Epithelial cell of proximal tubule (primary cell): Measurements from ENCODE around the gene AMBRA1. TPM values are rescaled to one million over a fixed set of nuclear protein-coding genes. Genes with fewer than 3 reads are reported as not detected.

Source experiments
- DNase-seq: peaks from one replicate; pipeline ENCODE4 v3.0.0-alpha.2; 2011; ENCODE audit warnings: low read depth
- H3K4me3 ChIP-seq: 2 replicates; pipeline ENCODE4 v1.5.1; 2011; ENCODE audit warnings: low read depth, mild to moderate bottlenecking, low read length
- CTCF ChIP-seq: conservative IDR thresholded peaks from 2 replicates; pipeline ENCODE4 v1.5.1; 2012; ENCODE audit warnings: low read depth, mild to moderate bottlenecking, low read length
- total RNA-seq: library from RNA; depleted of rRNA; stranded (reverse); fragments of >200 nt; gene quantifications from 2 replicates; pipeline ENCODE4 v1.2.3, GENCODE V29; 2015

The AMBRA1 gene
- total RNA-seq, 1 donor from 2014 or later, result 21.0 TPM

DNA sequence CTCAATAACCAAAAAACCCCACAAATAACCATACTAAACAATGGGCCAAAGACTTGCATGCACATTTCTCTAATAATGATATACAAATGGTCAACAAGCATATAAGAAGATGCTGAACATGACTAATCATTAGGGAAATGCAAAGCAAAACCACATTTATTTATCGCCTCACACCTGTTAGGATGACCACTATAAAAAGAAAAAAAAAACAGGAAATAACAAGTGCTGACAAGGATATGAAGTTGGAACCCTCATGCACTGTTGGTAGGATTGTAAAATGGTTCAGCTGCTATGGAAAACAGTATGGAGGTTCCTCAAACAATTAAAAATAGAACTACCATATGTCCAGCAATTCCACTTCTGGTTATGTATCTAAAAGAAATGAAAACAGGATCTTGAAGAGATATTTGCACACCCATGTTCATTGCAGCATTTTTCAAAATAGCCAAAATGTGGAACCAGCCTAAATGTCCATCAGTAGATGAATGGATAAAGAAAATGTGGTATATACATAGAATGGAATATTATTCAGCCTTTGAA lies 66.2 kb downstream of the AMBRA1 start:
- DNase-seq, result no peak
- TF ChIP-seq CTCF, result no peak
- no peak overlapping the region for H3K4me3 ChIP-seq

GRCh38 chr11:46526216-46527215 lies 67.3 kb downstream of the AMBRA1 start:
- no peak for TF ChIP-seq CTCF
- no peak for DNase-seq
- no peak overlapping the region for H3K4me3 ChIP-seq

DNA sequence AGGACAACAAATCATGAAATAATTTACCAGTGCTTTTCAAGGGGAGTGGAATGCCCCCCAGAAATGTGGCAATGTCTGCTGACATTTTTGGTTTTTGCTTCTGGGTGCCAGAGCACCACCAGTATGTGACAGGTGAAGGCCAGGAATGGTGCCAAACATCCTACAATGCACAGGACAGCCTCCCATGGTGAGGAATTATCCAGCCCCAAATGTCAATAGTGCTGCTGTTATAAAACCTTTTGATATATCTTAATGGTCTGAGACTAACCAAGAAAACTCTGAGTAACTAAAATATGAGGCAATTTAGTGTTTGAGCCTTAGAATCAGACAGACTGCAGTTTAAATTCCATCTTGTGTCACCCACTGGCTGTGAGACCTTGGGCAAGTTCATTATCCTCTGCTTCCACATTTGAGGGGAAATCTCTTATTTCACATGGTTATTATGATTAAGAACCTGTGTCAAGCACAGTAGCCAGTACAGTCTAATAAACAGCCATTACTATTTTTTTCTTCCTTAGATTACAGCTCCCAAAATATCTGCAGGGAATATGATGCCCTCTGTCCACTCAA lies 69.5 kb downstream of the AMBRA1 start:
- TF ChIP-seq CTCF, result no peak
- DNase-seq, result no peak

GRCh38 chr11:46523290-46523689 lies 70.5 kb downstream of the AMBRA1 start:
- H3K4me3 ChIP-seq, result no peak overlapping the region
- no peak for TF ChIP-seq CTCF
- DNase-seq, result no peak

More for the DNA sequence above, 69.5 kb downstream of the AMBRA1 start:
- no peak overlapping the region for H3K4me3 ChIP-seq

DNA sequence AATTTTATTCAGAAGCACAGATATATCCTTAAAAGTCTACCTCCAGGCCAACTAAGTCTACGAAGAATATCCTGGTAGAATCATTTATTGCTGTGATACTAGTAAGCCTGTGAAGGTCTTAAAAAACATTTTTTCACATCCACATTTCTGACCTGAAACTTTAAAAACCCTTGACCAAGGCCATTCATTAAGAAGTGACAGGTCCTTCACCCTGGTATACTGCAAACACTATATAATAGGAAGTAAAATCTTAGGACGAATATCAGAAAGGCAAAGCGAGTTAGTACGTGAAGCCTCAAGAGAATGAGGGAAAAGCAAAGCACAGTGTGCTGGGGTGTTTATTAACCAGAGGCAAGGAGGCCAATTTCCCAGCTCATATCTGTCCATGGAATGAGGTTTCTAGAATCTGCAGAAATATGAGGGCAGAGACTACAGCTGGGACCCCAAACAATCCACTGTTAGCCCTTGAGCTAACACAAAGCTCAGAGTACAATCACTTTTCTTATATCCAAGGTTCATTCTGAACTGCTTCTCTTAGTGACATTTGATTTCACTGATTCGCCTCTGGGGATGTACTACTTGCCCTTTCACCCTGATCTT lies 71.0 kb downstream of the AMBRA1 start:
- DNase-seq, result no peak
- H3K4me3 ChIP-seq, result no peak overlapping the region
- no peak for TF ChIP-seq CTCF

DNA sequence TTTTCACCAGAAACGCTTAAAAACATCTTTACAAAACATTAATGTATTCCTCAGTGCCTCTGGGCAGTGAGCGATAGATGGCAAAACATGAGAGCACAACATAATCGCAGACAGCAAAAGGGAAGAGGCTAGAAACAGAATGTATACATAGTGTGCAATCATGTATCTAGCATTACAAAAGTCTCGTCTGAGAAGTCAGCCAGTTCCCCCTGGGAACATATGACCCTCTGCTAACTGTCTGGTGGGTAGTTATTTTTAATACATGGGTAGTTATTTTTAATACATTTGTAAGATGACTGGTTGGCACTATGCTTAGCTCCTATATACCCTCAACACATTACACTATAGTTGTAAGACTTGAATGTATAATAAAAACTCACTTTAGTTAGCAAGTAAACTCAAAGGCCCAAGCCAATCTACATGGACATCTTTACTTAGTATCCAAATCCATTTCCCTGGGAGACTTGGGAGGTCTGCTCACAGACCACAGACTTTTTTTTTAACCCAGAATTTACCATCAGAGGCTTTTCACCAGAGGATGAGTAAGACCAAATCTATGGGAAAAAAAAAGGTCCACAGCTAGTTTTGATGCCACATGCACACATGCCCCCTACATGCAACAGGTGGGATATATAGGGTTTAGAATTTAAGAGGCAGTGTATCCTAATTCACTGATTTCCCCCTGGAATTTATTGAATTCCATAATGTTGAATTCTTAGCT lies 71.7 kb downstream of the AMBRA1 start:
- peak; percentile 37 for TF ChIP-seq CTCF
- DNase-seq, result no peak

More for the DNA sequence above, 71.7 kb downstream of the AMBRA1 start:
- no peak overlapping the region for H3K4me3 ChIP-seq
